ENCODE data around the gene MTRR.

GRCh38 chr5:7916171-7916804 lies 47.3 kb downstream of the MTRR start:
- no peak for TF ChIP-seq PKNOX1 (IDR thresholded peaks at IDR 0.05)
- no peak for TF ChIP-seq ARNT (IDR thresholded peaks at IDR 0.05)
- no peak for TF ChIP-seq L3MBTL2 (conservative IDR thresholded peaks at IDR 0.05)

All from HEK293T (cell line).